VCaP (cell line): ENCODE data around the gene MCL1.

Experiments used
- H3K27ac ChIP-seq: fragments of 450-650 bp; 2 replicates; pipeline ENCODE4 v1.5.1; 2017
- TF ChIP-seq, protein P1 (sequence below): fragments of 450-650 bp; conservative IDR thresholded peaks from 2 replicates; pipeline ENCODE4 v1.5.1; 2017; ENCODE audit warnings: mild to moderate bottlenecking, moderate library complexity

Gene MCL1

DNA sequence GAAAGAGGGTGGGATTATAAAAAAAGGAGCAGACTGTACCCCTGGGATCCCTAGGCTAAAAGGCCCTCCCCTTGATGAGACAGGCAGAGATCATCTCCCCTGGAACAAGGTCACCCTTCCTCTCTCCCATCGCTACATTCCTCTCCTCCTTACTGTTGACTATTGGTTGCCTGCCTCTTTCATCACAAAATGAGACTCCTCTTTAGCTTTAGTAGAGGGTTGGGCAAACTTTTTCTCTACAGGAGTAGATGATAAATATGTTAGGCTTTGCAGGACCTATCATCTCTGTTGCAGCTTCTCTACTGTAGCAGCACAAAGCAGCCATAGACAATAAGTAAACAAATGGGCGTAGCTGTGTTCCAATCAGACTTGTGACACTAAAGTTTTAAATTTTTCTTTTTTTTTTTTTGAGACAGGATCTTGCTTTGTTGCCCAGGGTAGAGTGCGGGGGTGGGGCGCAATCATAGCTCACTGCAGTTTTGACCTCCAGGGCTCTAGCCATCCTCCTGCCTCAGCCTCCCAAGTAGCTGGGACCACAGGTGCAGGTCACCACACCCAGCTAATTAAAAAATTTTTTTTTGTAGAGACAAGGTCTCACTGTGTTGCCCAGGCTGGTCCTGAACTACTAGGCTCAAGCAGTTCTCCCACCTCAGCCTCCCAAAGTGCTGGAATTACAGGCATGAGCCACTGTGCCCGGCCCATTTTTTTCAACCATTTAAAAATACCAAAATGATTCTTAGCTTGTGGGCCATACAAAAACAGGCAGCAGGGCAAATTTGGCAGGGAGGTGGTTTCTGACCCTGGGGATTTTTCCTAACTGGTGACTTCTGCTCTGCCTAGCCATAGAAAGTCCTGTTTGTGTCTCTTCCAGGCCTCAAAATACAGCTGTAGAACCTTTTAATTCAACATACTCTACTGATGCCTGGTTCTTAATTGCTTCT is 15.1 kb downstream of the MCL1 start:
- TF ChIP-seq, protein P1, sequence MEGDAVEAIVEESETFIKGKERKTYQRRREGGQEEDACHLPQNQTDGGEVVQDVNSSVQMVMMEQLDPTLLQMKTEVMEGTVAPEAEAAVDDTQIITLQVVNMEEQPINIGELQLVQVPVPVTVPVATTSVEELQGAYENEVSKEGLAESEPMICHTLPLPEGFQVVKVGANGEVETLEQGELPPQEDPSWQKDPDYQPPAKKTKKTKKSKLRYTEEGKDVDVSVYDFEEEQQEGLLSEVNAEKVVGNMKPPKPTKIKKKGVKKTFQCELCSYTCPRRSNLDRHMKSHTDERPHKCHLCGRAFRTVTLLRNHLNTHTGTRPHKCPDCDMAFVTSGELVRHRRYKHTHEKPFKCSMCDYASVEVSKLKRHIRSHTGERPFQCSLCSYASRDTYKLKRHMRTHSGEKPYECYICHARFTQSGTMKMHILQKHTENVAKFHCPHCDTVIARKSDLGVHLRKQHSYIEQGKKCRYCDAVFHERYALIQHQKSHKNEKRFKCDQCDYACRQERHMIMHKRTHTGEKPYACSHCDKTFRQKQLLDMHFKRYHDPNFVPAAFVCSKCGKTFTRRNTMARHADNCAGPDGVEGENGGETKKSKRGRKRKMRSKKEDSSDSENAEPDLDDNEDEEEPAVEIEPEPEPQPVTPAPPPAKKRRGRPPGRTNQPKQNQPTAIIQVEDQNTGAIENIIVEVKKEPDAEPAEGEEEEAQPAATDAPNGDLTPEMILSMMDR, result no peak
- H3K27ac ChIP-seq, result peak overlapping the region; percentile 100

DNA sequence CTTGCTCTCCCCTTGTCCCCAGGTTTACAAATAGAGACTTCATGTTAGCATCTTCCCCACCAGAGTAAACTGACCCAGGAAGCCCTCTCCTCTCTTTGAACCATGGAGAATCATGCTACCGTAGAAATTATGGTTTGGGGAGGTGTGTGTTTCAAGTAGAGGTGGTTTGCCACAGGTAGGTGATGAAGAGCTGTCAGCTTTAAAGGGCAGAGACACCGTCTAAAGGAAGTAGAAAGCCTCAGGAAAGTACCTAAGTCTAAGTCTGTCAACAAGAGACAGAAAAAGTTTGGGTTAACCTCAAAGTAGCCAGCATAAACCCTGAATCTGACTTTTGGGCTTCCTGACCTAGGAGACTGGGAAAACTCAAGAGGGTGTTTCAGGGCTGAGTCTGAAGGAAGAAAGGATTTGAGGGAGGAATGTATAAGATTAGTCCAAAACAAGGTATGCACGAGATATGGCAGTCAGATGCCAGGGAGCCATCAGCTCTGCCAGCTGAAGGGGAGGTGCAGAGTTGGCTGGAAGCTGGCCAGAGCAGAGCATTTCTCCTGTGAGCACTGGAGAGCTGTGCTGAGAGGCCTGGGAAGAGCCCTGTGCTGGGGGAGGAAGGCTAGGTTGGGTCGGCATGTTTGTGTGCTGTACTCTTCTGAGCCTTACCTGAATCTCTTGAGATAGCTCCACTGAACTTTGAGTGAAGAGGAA is 15.9 kb downstream of the MCL1 start:
- H3K27ac ChIP-seq, result peak overlapping the region; percentile 100
- TF ChIP-seq, protein P1, result no peak

DNA sequence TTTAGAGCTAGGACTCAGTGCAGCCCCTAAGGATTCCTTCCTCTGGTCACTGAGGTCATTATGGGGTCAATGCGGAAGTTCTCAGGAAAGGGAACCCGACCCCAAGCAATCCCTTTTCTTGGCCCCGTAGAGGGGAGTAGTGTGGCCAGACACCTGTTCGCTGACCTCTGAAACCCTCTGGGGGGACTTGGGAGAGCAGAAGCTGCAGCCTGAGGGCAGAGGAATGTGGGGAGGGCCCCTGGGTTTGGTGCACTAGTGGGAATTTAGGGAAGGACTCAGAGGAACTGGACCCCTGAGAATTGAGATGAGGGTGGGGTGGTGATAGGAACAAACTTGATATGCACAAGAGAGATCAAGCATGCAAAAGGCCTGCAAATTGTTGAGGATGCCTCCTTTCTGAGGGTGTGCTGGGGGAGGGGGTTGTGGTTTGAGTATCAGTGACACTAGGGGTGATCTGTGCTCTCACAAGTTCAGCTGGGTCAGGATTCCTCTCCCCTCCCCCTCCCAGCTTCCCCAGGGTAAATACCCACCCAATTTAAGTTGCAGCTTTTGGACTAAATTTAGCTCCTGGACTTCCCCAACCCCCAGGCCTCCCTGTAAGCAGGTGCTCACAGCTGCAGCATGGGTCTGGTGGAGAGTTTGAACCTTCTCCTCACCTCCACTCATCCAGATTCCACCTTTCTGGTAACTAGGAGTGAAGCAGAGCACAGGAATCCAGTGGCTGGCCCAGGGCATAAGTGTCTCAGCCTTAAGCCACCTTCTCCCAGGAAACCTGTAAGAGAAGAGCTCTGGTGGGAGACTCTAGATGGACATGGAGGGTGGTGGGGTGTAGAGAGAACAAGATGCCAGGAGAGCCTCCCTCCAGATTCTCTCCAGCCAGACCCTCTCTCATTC is 16.7 kb downstream of the MCL1 start:
- H3K27ac ChIP-seq, result peak overlapping the region; percentile 100
- TF ChIP-seq, protein P1, result no peak

DNA sequence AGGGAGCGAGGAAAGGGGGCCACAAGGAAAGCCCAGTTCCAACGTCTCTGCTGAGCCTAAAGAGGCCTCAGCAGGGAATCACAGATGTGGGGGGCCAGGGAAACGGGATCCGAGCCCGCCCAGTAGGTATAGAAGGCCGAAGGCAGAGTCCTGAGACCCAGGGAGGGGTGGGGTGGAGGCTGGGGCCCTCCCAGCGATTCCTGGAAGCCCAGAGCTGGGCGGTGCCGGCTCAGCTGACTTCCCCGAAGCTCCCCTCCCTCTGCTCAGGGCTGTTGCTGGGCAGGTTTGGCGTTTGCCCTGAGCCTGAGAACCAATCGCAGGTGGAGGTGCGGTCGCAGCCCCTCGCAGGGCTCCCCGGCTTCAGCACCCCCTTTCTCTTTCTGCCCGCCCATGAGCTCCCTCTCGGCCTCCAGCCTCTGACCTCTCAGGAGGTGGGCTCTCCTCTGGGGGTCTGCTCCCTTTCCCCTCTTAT is 17.4 kb downstream of the MCL1 start:
- TF ChIP-seq, protein P1, result no peak
- peak overlapping the region; percentile 100 for H3K27ac ChIP-seq

DNA sequence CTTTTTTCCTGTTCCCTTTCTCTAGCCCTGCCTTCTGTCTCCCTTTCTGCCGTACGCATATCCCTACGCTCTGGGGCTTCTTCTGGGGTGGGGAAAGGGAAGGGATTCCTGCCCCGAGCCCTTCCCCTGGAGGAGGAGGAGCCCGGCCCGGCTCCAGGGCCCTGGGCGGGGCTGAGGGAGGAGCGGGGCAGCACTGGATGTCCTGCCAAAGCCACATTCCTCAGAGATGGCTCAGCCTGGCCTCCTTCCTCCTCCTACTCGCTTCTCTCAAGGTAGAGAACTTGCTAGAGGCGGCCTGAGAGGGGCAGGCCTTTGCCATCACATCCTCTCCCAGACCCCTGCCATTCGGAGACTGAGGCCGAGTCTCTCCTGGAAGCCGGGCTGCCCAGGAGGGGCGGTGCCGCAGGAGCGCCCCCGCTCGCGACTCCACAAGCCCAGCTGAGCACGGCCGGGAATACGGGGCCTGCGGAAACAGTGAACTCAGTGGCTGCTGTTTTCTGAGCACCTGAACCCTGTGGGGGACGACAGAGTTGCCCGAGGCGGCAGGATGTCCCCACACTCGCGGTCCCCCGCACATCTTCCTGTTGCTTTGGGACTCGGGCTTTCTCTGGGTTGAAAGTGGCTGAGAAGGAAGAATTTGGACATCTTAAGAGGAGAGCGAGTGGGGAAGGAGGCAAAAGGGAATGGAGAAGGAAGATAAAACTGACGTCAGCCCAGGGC is 18.0 kb downstream of the MCL1 start:
- H3K27ac ChIP-seq, result peak overlapping the region; percentile 100
- TF ChIP-seq, protein P1, result peak; percentile 74

DNA sequence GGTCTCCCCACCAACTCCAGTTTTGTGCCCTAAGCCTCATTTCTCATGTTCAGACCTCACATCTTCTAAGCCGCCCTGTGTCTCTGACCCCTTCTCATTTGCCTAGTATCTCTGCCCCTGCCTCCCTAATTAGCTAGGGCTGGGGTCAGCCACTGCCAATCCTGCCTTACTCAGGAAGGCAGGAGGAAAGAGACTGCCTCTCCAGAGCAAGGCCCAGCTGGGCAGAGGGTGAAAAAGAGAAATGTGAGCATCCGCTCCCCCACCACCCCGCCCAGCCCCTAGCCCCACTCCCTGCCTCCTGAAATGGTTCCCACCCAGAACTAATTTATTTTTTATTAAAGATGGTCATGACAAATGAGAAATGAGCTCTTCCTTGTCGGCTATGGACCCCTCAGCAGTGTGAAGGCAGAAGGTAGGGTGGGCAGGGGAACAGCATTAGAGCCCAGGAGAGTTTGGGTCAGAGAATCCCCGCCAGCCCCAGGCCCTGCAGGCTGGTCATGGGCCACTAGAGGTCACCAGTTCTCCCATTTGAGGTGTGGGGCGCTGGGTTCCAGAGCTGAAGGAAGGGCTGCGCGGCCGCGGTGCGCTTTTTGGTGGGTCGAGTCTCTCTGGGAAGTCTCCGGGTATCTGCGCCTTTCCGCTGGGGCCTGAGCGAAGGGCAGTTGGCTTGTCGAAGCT is 18.7 kb downstream of the MCL1 start:
- H3K27ac ChIP-seq, result peak overlapping the region; percentile 100
- TF ChIP-seq, protein P1, result peak; percentile 96
